H1 (cell line): Measurements from ENCODE around the gene MCM3.

ENCODE experiments used
- BACH1 ChIP-seq: IDR thresholded peaks from 2 replicates; pipeline ENCODE4 v1.6.1; 2012; ENCODE audit warnings: low read length, improper control_type of control experiment
- CBX8 ChIP-seq: fragments of 300-800, 300-1000 bp; sonication (generic); IDR thresholded peaks from 2 replicates; pipeline ENCODE4 v1.7.1; 2016; ENCODE audit warnings: low read depth, low read length, borderline replicate concordance
- CTCF ChIP-seq, 3 experiments: IDR thresholded peaks; 1 replicate in 2 of 3; 2 replicates in 1 of 3; pipeline versions ENCODE4 v1.5.1 to v1.6.1; 2011; ENCODE audit warnings: low read length in 3 of 3, mild to moderate bottlenecking in 3 of 3, inconsistent platforms in 2 of 3, low read depth in 1 of 3, moderate library complexity in 1 of 3; ENCODE audit not compliant: insufficient read depth in 1 of 3; ENCODE audit errors: control extremely low read depth in 1 of 3
- KDM1A ChIP-seq: fragments of 200-600, 300-600 bp; sonication (generic); IDR thresholded peaks from 2 replicates; pipeline ENCODE4 v1.7.1; 2016; ENCODE audit warnings: mild to moderate bottlenecking, low read length, borderline replicate concordance
- POLR2A ChIP-seq, 2 experiments: IDR thresholded peaks; 1 replicate in 1 of 2; 2 replicates in 1 of 2; pipeline ENCODE4 v1.6.1; 2011; ENCODE audit warnings: low read depth in 2 of 2, low read length in 2 of 2, mild to moderate bottlenecking in 2 of 2; ENCODE audit errors: control extremely low read depth in 1 of 2
- RBBP5 ChIP-seq: IDR thresholded peaks from 2 replicates; pipeline ENCODE4 v1.7.1; 2012; ENCODE audit warnings: low read depth, mild to moderate bottlenecking, inconsistent platforms, low read length, moderate library complexity, borderline replicate concordance
- SIRT6 ChIP-seq: IDR thresholded peaks from one replicate; pipeline ENCODE4 v1.7.1; 2012; ENCODE audit warnings: low read length, inconsistent platforms
- SRF ChIP-seq: IDR thresholded peaks from 2 replicates; pipeline ENCODE4 v1.6.1; 2011; ENCODE audit warnings: mild to moderate bottlenecking, low read depth, low read length, moderate library complexity
- TAF1 ChIP-seq: IDR thresholded peaks from 2 replicates; pipeline ENCODE4 v1.6.1; 2011; ENCODE audit warnings: mild to moderate bottlenecking, low read depth, low read length
- TCF12 ChIP-seq: IDR thresholded peaks from 2 replicates; pipeline ENCODE4 v1.6.1; 2011; ENCODE audit warnings: low read depth, mild to moderate bottlenecking, low read length
- TF ChIP-seq, protein P1 (sequence below): IDR thresholded peaks from 2 replicates; pipeline ENCODE4 v1.6.1; 2011; ENCODE audit warnings: low read depth, mild to moderate bottlenecking, low read length; ENCODE audit not compliant: insufficient read depth

DNA sequence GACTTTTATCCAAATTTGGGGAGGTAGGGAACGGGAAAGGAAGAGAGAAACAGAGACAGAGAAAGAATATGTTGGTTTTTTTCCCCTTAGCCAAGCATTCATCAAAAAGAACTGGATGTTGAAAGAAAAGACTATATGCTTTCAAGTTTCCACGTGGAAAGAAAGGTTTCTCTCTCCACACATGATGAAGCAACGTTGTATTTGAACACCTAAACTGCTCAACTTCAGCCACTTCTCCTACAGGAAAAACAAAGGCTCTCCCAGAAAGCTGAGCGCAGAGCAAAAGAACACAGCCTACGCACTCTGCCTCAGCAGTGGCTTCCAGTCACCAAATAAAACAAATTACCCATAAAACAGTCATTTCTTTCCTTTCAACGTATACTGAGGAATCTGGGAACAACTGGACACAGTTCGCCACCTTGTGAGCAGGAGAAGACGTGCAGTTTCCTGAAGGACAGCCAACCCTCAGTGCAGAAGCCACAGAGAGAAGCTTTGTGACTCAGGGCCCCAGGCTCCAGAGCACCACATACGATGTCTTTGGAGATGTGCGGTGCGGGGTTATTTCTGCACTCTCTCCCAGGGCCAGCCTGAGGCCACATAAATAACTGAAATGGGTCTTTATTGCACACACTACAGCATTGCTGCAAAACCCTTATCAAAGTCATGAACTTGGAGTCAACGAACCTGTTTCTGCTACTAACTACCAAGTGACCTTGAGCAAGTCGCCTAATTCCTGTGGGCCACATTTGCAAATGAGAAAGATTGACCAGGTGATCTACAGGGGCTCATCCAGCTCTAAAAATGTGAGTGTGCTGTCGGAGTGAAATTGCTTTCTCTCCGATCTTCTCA lies 50.3 kb downstream of the MCM3 start:
- TF ChIP-seq TCF12 (no peak), POLR2A (IDR thresholded peaks at IDR 0.05; ENCODE audit: control extremely low read depth in 1 of 2, low read depth in 2 of 2, low read length in 2 of 2) (no peak), CTCF (IDR thresholded peaks at IDR 0.05; ENCODE audit: control extremely low read depth in 1 of 3, insufficient read depth in 1 of 3, low read depth in 1 of 3, low read length in 3 of 3) (peak; percentile 60 to 86 (median 82)), TAF1 (no peak), KDM1A (no peak), RBBP5 (no peak), SRF (no peak), BACH1 (no peak), CBX8 (no peak), SIRT6 (no peak)
- TF ChIP-seq, protein P1, sequence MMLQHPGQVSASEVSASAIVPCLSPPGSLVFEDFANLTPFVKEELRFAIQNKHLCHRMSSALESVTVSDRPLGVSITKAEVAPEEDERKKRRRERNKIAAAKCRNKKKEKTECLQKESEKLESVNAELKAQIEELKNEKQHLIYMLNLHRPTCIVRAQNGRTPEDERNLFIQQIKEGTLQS = no peak
